Neural cell (in vitro differentiated cells): ENCODE data around the gene GALNT1. TPM values are rescaled to one million over a fixed set of nuclear protein-coding genes. Genes with fewer than 3 reads are reported as not detected.

ENCODE experiments used
- H2AFZ ChIP-seq: fragments of 200-600, 300-800 bp; sonication (generic), shearing (Covaris generic); 2 replicates; pipeline ENCODE4 v1.6.0; 2014; ENCODE audit warnings: low read depth, mild to moderate bottlenecking, antibody characterized with exemption, low read length, moderate library complexity
- H3F3A ChIP-seq: fragments of 200-600 bp; shearing (Covaris generic); 2 replicates; pipeline ENCODE4 v1.6.1; 2016; ENCODE audit warnings: mild to moderate bottlenecking, moderate library complexity, mixed read lengths, antibody characterized with exemption, low read length; ENCODE audit not compliant: insufficient read depth, poor library complexity, severe bottlenecking
- H3K27ac ChIP-seq: fragments of 200-600, 300-800 bp; sonication (generic), shearing (Covaris generic); 2 replicates; pipeline ENCODE4 v1.5.1; 2014; ENCODE audit warnings: mild to moderate bottlenecking, low read length, moderate library complexity
- H3K27me3 ChIP-seq: fragments of 300-800, 200-600 bp; sonication (generic), shearing (Covaris generic); 2 replicates; pipeline ENCODE4 v1.6.0; 2014; ENCODE audit warnings: mild to moderate bottlenecking, low read depth, low read length, moderate library complexity; ENCODE audit not compliant: insufficient read depth
- H3K36me3 ChIP-seq: fragments of 300-800, 200-600 bp; sonication (generic), shearing (Covaris generic); 2 replicates; pipeline ENCODE4 v1.5.1; 2014; ENCODE audit warnings: mild to moderate bottlenecking, antibody characterized with exemption, low read length, moderate library complexity; ENCODE audit not compliant: insufficient read depth
- H3K4me2 ChIP-seq: fragments of 300-800, 200-600 bp; sonication (generic), shearing (Covaris generic); 2 replicates; pipeline ENCODE4 v1.6.0; 2014; ENCODE audit warnings: mild to moderate bottlenecking, low read length
- H3K4me3 ChIP-seq: fragments of 300-800, 200-600 bp; sonication (generic), shearing (Covaris generic); 2 replicates; pipeline ENCODE4 v1.5.1; 2014; ENCODE audit warnings: mild to moderate bottlenecking, low read length, moderate library complexity
- H3K79me2 ChIP-seq: fragments of 200-600 bp; shearing (Covaris generic); replicated peaks from 2 replicates; pipeline ENCODE4 v1.6.0; 2014; ENCODE audit warnings: mild to moderate bottlenecking, low read length, moderate library complexity; ENCODE audit not compliant: insufficient read depth
- H3K9ac ChIP-seq: fragments of 300-800, 200-600 bp; sonication (generic), shearing (Covaris generic); 2 replicates; pipeline ENCODE4 v1.6.1; 2016; ENCODE audit warnings: mild to moderate bottlenecking, low read length, mixed read lengths
- H3K9me2 ChIP-seq: fragments of 200-600 bp; shearing (Covaris generic); 2 replicates; pipeline ENCODE4 v1.6.1; 2016; ENCODE audit warnings: mild to moderate bottlenecking, low read length, mixed read lengths; ENCODE audit not compliant: insufficient read depth
- H3K9me3 ChIP-seq: fragments of 200-600, 300-800 bp; sonication (generic), shearing (Covaris generic); 2 replicates; pipeline ENCODE4 v1.6.1; 2016; ENCODE audit warnings: mild to moderate bottlenecking, mixed run types, low read length, moderate library complexity, mixed read lengths
- H4K20me1 ChIP-seq: fragments of 200-600 bp; shearing (Covaris generic); 2 replicates; pipeline ENCODE4 v1.6.1; 2016; ENCODE audit warnings: mild to moderate bottlenecking, mixed run types; ENCODE audit not compliant: insufficient read depth
- EP300 ChIP-seq: fragments of 450-650 bp; conservative IDR thresholded peaks from 2 replicates; pipeline ENCODE4 v1.6.1; 2014; ENCODE audit warnings: antibody characterized with exemption, mild to moderate bottlenecking, moderate library complexity; ENCODE audit not compliant: poor library complexity, severe bottlenecking
- EZH2 ChIP-seq: fragments of 200-600, 300-800 bp; shearing (Covaris generic), sonication (generic); IDR thresholded peaks from 2 replicates; pipeline ENCODE4 v1.6.1; 2014; ENCODE audit warnings: antibody characterized with exemption, low read length, borderline replicate concordance, mild to moderate bottlenecking; ENCODE audit not compliant: insufficient read depth, poor library complexity, severe bottlenecking
- MXI1 ChIP-seq: fragments of 450-650 bp; conservative IDR thresholded peaks from 2 replicates; pipeline ENCODE4 v1.6.1; 2014; ENCODE audit warnings: antibody characterized with exemption, mild to moderate bottlenecking; ENCODE audit not compliant: poor library complexity, severe bottlenecking
- POLR2AphosphoS5 ChIP-seq: IDR thresholded peaks from 2 replicates; pipeline ENCODE4 v1.6.1; 2012
- RAD21 ChIP-seq: fragments of 450-650 bp; conservative IDR thresholded peaks from 2 replicates; pipeline ENCODE4 v1.6.1; 2014; ENCODE audit warnings: antibody characterized with exemption, mild to moderate bottlenecking, moderate library complexity
- SMC3 ChIP-seq: fragments of 450-650 bp; conservative IDR thresholded peaks from 2 replicates; pipeline ENCODE4 v1.6.1; 2014; ENCODE audit warnings: antibody characterized with exemption, mild to moderate bottlenecking, moderate library complexity; ENCODE audit not compliant: poor library complexity
- TAF1 ChIP-seq: IDR thresholded peaks from 2 replicates; pipeline ENCODE4 v1.6.1; 2012; ENCODE audit warnings: low read depth
- polyA plus RNA-seq: library from polyadenylated mRNA; depleted of rRNA; stranded (reverse); fragments of >200 nt; gene quantifications from 2 replicates; pipeline ENCODE4 v1.2.3, GENCODE V29; 2014
- TF ChIP-seq, protein P1 (sequence below): IDR thresholded peaks from 2 replicates; pipeline ENCODE4 v1.6.1; 2012; ENCODE audit warnings: borderline replicate concordance
- TF ChIP-seq, protein P2 (sequence below): fragments of 450-650 bp; IDR thresholded peaks from 2 replicates; pipeline ENCODE4 v1.5.1; 2014; ENCODE audit warnings: antibody characterized with exemption, mild to moderate bottlenecking, moderate library complexity; ENCODE audit not compliant: poor library complexity, severe bottlenecking

Gene GALNT1
- polyA plus RNA-seq, 1 donor from 2014 or later: 103 TPM

DNA sequence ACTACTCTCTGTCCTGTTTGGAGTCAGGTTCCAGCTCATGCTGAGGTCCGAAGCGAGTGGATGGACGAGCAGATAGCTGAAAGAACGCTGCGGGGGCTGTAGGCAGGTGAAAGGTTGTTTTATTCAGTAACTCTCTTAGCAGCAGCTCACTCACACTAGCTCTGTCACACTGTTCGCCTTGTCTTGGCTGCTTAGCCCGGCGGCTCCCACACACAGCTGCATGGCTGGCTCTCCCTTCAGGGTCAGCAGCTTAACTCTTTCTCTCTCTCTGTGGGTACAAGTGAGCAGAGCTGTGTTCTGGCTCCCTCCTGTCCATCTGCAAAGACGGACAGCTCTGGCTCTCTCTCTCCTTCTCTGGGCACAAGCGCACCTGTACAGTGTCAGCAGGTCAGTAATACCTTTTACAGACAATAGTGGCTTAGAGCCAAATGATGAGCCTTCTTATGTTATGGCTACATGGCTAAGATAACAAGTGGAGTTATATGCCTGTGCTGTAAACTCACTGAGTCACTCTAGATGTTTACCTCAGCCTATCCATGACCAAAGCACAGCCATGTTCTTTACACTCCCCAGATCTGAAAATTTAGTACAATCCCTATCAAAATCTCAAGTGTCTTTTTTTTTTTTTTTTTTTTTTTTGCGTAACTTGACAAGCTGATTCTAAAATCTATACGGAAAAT lies 149.3 kb downstream of the GALNT1 start:
- Histone ChIP-seq H3K36me3 (no peaks in the 10 kb centered on the region), H3K9ac (no peak overlapping the region), H3K9me3 (no peaks in the 10 kb centered on the region), H2AFZ (no peak overlapping the region), H3K27me3 (no peaks in the 10 kb centered on the region), H3K79me2 (no peaks in the 10 kb centered on the region), H3K27ac (no peak overlapping the region), H3F3A (no peaks in the 10 kb centered on the region), H4K20me1 (no peaks in the 10 kb centered on the region), H3K9me2 (no peaks in the 10 kb centered on the region), H3K4me3 (no peak overlapping the region), H3K4me2 (no peak overlapping the region)
- TF ChIP-seq SMC3 (no peak), TAF1 (no peak), EP300 (no peak), POLR2AphosphoS5 (no peak)

DNA sequence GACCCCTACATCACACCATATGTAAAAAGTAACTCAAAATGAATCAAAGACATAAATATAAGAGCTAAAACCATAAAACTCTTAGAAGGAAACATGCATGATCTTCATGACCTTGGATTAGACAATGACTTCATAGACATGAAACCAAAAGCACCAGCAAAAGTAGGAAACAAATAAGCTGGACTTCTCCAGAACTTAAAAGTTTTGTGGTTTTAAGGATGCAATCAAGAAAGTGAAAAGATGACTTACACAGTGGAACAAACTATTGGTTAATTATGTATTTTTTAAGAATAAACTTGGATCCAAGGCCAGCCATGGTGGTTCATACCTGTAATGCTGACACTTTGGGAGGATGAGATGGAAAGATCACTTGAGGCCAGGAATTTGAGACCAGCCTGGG lies 150.2 kb downstream of the GALNT1 start:
- Histone ChIP-seq H3K4me3 (no peak overlapping the region), H3K4me2 (no peak overlapping the region), H3K9ac (no peak overlapping the region), H3K36me3 (no peaks in the 10 kb centered on the region), H3K27me3 (no peaks in the 10 kb centered on the region), H3K9me2 (no peaks in the 10 kb centered on the region), H2AFZ (no peak overlapping the region), H3F3A (no peaks in the 10 kb centered on the region), H4K20me1 (no peaks in the 10 kb centered on the region), H3K27ac (no peak overlapping the region), H3K9me3 (no peaks in the 10 kb centered on the region), H3K79me2 (no peaks in the 10 kb centered on the region)
- TF ChIP-seq TAF1 (no peak), POLR2AphosphoS5 (no peak), EZH2 (no peak), SMC3 (no peak), EP300 (no peak), MXI1 (no peak), RAD21 (no peak)
- TF ChIP-seq, protein P1, sequence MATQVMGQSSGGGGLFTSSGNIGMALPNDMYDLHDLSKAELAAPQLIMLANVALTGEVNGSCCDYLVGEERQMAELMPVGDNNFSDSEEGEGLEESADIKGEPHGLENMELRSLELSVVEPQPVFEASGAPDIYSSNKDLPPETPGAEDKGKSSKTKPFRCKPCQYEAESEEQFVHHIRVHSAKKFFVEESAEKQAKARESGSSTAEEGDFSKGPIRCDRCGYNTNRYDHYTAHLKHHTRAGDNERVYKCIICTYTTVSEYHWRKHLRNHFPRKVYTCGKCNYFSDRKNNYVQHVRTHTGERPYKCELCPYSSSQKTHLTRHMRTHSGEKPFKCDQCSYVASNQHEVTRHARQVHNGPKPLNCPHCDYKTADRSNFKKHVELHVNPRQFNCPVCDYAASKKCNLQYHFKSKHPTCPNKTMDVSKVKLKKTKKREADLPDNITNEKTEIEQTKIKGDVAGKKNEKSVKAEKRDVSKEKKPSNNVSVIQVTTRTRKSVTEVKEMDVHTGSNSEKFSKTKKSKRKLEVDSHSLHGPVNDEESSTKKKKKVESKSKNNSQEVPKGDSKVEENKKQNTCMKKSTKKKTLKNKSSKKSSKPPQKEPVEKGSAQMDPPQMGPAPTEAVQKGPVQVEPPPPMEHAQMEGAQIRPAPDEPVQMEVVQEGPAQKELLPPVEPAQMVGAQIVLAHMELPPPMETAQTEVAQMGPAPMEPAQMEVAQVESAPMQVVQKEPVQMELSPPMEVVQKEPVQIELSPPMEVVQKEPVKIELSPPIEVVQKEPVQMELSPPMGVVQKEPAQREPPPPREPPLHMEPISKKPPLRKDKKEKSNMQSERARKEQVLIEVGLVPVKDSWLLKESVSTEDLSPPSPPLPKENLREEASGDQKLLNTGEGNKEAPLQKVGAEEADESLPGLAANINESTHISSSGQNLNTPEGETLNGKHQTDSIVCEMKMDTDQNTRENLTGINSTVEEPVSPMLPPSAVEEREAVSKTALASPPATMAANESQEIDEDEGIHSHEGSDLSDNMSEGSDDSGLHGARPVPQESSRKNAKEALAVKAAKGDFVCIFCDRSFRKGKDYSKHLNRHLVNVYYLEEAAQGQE: no peak
- TF ChIP-seq, protein P2, sequence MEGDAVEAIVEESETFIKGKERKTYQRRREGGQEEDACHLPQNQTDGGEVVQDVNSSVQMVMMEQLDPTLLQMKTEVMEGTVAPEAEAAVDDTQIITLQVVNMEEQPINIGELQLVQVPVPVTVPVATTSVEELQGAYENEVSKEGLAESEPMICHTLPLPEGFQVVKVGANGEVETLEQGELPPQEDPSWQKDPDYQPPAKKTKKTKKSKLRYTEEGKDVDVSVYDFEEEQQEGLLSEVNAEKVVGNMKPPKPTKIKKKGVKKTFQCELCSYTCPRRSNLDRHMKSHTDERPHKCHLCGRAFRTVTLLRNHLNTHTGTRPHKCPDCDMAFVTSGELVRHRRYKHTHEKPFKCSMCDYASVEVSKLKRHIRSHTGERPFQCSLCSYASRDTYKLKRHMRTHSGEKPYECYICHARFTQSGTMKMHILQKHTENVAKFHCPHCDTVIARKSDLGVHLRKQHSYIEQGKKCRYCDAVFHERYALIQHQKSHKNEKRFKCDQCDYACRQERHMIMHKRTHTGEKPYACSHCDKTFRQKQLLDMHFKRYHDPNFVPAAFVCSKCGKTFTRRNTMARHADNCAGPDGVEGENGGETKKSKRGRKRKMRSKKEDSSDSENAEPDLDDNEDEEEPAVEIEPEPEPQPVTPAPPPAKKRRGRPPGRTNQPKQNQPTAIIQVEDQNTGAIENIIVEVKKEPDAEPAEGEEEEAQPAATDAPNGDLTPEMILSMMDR: no peak
